Hindlimb muscle (tissue), 1 donor: ENCODE measurements around the gene EEPD1. TPM values are rescaled to one million over a fixed set of nuclear protein-coding genes. Genes with fewer than 3 reads are reported as not detected.

Source experiments
- DNase-seq: peaks from one replicate; pipeline ENCODE4 v3.0.0-alpha.2; 2013
- polyA plus RNA-seq: library from polyadenylated mRNA; unstranded; fragments of 120-200 nt; gene quantifications from one replicate; pipeline ENCODE4 v1.2.1, GENCODE V29; 2013; ENCODE audit not compliant: insufficient read length

EEPD1 gene
- polyA plus RNA-seq, 1 donor = 14.7 TPM

DNA sequence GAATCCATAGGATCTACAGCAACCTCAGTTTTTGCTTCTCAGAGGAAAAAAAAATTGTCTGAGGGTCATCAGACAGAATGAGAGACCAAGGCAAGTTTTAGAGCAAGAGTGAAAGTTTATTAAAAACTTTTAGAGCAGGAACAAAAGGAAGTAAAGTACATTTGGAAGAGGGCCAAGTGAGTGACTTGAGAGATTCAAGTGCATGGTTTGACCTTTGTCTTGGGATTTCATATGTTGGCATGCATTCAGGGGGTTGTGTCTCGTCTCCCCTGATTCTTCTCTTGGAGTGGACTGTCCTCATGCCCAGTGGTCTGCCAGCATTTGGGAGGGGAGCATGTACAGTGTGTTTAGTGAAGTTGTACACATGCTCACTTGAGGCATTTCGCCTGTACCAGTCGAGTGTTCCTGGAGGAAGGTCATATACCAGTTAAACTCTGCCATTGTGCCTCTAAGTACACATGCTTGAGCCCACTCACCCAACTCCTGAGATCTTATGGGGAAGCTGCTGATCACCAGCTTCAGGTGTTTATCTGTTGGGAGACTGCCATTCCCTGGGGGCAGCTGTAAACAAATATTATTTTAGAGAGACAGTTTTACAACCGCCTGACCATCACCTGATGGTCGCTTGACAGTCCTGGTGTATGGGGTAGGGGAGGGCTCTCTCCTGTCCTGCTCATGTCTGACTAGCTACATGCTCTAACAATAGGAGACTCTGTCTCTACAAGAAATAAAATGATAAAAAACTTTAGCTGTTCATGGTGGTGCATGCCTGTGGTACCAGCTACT is 109.4 kb downstream of the EEPD1 start:
- DNase-seq = no peak

DNA sequence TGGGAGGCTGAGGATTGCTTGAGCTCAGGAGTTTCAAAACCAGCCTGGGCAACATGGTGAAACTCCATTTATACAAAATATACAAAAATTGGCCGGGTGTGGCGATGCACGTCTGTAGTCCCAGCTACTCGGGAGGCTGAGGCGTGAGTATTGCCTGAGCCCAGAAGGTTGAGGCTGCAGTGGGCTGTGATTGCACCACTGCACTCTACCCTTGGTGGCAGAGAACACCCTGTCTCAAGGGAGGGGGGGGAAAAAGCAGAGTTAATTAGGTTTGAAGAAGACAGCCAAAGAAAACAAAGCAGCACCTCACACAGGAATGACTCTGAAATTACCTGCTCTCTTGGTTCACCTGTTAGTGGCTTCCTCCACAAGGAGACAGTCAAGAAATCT is 110.0 kb downstream of the EEPD1 start:
- DNase-seq = no peak

DNA sequence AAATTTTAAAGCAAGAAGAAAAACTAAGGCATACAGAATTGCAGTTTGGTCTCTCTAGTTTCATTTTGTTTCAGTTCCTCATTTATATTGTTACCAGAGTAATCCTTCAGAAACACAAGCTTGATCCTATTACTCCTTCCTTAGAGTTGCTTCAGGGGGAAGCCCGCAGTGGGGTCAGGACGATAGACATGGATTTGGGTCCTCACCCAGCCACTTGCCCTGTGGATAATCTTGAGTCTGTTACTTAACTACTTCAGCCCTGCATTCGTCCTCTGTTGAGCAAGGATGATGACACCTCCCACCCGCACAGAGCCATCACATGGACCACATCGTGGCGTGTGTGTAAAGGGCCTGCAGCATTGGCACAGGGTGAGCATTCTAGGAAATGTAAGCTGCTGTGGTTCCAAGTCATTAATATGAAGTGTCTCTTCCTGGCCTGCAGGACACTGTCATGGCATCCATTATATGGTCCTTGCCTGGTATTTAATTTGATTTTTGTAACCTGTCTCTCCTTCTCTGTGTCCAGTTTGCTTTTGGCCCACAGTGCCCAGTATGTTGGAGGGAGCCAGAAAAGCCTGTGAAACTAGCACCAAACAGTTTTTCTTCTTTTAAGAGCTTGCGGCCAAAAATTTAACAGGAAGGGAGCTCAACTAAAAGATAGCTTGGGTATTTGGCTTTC is 111.2 kb downstream of the EEPD1 start:
- no peak for DNase-seq

DNA sequence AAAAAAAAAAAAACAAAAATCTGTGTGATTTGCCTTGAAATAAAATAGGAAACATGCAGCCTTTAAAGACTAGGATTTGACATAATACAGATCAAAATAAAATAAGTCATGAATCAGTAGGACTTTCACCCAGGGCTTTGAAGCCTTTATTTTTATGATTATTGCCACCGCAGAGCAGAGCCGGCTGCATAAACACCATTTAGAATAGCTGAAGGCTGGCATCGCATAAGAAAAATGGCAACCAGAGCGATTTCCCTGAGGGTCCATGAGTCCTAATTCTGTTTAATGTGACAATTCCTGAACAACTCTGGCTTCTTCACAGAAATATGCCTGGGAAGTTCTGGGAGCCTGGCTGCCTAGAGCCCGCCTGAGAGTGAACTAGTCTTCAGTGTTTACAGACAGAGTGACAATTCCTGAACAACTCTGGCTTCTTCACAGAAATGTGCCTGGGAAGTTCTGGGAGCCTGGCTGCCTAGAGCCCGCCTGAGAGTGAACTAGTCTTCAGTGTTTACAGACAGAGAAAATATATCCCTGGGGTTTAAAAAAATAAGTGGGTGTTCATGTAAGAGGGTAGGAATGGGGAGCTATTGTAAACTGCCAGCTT is 112.0 kb downstream of the EEPD1 start:
- no peak for DNase-seq

DNA sequence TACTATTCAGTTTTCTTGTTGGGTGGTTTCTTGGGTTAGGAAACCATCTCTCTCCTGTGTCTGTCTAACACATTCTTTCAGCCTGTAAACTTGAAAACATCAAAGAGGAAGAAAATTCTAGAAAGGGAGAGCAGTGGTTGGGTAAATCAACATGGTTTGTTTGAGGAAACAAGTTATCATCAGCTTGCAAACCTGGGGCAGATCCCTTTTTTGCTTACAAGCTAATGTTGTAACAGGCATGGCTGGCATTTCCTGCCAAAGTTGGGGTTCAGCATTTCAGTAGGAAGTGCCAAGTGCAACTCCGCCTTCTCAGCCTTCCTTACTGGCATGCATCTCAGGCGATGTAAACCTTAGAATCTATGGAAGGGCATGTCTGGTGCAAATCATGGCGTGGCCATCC is 112.6 kb downstream of the EEPD1 start:
- no peak for DNase-seq

DNA sequence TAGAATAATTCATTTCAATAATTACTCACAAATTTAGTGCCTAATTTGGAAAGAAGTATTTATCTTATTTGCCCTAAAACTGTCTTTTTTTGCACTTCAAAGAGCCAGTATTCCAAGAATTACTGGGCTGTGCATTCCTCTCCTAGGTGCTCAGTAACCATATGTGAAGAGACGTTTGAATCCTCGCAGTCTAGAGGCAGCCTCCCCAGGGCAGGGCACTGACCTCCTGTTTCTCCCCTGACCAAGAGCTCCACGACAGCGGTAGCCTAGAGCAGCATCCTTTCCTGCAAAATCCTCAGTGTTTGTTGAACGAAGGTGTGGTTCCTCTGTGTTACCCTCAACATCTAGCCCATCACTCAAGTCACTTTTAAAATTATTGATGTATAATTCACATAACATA is 113.1 kb downstream of the EEPD1 start:
- no peak for DNase-seq

DNA sequence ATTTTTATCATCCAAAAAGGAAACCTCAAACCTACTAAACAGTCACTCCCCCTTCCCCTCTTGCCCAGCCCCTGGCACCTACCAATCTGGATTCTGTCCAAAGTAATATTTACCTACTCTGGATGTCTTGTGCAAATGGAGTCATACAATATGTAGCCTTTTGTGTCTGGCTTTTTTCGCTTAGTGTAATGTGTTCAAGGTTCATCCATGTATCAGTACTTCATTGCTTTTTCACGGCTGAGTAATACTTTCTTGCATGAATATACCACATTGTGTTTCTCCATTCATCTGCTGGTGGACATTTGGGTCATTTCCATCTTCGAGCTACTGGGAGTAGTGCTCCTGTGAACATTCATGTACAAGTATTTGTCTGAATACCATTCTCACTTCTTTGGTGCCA is 113.6 kb downstream of the EEPD1 start:
- no peak for DNase-seq

DNA sequence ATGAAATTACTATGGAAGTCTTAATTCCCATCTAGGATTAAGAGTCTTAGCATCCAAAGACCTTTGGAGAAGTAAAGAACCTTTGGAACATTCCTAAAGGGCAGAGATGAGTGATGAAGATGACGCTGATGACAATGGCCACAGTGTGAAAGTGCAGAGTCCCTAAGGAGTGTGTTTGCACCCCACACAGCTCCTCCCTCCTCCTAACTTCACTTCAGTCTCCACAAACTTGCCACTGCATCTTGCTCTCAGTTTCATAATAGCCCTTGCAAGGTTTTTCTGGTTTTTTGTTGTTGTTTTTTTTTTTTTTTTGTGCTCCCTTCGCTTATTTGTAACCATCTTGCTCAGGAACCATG is 119.1 kb downstream of the EEPD1 start:
- no peak for DNase-seq

DNA sequence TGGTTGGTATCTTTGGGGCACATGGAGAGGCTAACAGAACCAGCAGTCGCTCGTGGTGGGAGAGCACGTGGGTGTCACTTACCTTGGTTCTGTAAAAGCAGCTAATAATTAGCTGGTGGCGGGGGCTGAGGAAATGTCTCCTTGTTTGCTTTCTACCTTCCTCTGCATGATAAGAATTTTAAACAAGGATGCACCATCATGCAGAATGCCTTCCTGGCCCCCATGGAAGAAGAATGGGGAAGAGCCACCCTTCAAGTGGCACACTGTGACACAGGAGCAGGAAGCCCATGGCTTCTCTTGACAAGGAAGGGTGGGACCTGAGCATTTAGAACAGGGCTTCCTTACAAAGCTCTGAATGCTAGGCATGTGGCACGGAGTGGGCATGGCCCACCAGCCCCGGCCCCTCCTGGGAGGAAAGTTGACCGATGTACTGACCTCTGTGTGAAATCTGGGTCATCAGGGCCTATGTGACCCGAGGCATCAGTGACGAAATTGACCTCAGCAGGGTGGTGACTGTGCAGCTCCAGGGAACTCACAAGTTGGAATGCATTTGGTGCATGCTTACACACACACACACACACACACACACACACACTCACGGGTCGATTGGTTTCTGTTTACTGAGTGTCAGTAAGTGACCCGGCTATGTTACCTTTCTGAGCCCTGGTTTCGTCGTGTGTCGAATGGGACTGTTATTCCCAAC is 119.7 kb downstream of the EEPD1 start:
- no peak for DNase-seq

DNA sequence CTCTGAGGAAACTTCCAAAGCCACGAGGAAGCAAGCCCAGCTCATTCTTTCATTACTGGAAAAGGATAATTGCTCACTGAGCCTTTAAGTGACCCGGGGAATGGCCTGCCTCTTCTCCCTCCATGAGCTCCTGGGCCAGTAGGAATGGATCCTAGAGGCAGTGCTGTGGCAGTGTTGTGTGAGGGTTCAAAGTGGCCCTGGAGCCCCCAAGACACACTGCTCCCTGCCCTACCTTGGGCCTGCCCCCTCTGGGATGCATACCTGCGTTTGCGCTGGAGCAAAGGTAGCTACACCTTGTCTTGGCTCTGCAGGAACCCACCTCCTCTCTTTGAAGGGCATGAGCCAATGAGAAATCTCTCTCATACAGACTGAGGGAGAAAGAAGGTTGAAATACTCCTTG is 120.8 kb downstream of the EEPD1 start:
- no peak for DNase-seq

DNA sequence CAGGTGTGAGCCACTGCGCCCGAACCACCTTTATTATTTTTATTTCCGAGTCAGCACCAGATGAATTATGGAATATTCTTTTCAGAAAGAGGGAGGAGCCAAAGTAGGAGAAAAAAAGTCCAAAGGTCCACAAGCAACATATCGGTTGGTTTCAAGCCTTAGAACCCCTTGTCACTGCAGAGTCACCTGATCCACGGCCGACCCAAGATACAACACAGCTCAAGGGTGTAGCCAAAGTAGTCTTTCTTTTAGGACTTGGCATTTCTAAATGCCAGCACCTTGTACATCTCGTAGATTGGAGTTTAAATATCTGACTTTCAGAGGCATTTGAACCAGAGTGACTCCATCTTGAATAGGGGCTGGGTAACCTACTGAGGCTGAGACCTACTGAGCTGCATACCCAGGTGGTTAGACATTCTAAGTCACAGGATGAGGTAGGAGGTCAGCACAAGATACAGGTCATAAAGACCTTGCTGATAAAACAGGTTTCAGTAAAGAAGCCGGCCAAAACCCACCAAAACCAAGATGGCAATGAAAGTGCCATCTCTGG is 122.8 kb downstream of the EEPD1 start:
- no peak for DNase-seq

DNA sequence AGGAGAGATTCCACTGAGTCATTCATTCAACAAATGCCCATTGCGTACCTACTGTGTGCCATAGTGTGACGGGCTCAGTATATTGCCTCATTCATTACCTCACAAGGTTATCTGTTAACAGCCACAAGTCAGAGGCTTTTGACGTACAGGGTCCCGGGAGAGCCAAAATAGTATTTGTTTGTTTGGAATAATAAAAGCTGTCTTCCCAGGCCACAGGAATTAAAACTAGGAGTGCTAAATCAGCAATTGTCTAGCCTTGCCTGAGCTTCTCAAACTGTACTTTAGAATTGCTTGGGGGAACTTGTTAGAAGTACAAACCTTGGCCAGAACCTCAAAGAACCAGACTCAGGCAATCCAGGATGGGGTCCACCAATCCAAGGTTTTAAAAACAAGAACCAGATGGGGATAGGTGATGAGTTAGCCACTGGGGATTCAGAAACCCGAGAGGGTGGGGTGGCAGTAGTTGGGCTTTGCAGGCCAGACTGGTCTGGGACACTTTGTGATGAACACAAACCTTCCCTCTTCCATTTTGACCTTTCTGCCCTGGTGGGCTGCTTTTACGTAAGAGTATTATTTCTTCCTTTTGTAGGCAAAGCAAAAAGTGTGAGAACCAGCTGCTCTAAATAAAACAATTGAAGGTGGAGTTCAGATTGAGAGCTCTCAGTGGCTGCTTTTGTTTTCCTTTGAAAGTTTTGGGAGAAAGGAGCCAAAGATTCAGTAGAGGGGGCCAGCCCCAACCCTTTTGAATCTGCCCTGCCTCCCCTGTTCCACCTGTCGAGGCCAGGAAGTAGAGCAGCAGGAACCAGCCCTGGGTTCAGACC is 123.6 kb downstream of the EEPD1 start:
- DNase-seq = no peak

DNA sequence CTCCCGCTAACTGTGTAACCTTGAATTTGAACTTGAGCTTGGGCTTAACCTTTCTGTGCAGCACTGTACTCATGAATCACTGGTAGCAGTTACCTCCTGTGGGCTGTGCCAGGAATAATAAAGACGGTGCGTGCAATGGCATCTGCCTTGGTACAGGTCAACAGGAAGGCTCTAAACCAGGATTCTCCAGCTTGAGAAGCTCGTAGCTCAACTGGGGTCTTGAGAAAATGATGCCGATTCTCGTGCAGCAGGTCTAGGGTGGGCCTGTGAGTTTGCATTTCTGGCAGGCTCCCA is 124.1 kb downstream of the EEPD1 start:
- no peak for DNase-seq

DNA sequence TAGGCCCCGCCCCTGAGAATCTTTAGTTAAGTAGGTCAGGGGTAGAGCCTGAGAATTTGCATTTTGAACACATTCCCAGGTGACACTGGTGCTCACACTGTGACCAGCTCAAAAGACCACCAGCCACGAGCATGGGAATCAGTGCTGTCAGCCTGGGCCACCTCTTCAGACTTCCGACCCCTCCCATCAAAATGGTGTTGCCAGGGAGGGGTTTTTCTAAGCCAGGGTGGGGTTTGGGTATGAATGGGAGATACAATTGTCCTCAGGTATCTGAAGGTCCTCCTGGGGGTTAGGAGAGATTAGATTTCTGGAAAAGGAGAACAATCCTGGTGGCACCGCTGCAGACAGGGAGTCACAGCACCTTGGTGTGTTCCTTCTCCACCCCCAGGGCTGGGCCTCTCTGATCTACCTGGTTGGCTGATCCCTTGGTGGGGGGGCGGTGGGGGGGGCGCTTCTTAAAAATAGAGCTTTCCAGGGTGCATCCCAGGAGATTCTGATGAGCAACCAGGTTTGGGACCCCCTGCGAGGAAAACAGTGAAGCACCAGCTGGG is 125.1 kb downstream of the EEPD1 start:
- no peak for DNase-seq

DNA sequence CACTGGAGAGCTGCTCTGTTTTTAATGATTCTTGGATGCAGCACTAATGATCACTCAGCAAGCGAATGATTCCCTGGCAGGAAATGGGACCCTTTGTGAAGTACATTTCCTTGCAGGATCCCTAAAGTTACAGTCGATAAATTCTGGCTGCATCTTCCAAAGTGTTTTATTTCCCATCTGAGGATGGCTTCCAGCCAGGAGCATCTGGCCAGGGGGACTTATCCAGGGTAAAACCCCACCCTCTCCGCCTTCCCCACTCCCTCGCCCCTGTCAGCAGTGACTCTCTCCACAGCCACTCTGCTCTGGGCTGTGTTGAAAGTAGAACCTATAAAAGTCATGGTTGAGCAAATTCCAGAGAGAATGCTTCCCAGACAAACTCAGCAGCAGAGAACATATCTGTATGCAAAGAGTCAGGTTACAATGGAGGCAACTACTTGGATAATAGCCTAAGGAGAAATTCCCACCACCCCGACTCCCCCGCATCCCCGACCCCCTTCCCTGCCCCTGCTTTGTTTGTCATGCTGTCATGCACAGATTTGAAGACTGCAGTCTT is 125.6 kb downstream of the EEPD1 start:
- DNase-seq = peak; percentile 68

DNA sequence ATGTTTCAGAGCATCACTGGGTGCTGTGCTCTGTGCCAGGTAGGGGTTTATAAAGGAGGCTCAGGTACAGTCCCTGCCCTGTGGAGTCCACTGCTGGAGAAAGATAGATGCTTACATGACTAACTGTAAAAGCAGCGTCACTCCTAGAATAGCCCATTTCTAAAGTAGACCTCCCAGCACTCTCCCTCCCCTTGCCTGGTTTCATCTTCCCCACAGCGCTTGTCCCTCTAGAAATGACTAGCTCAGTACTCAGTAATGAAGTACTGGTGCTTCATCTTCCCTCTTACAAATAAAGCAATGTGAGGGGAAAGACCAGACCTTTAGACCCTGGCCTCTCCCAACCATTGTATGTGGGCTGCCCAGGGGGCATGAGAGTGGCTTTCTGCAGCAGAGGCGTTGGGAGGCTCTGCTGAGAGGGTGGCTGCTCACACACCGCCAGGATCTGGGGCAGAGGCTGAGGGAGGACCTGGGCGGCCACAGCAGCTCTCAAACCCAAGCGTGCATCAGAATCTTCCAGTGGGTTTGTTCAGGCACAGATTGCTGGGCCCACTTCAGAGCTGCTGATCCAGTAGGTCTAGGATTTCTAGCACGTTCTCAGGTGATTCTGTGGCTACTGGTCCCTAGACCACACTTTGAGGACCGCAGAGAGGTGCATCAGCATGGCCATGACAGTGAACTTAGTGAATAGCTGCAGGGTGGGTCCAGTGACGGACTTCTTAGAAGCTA is 126.3 kb downstream of the EEPD1 start:
- no peak for DNase-seq

DNA sequence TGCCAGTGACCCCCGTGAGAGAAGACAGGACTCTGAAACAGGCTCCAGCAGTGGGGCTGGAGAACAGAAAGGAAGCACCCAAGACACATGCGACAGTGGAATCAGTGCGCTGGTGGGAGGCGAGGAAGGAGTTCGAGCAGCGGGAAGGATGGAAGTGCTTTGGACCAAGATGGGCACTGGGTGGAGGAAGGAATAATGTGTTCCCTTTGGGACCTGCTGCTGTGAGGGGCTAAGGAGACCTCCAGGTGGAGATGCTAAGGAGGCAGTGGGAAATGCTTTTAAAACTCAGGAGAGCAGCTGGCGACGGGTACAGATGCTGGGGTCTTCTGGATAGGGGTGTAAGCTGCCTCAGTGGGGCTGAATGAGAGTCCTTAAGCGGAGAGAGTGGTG is 126.9 kb downstream of the EEPD1 start:
- DNase-seq = no peak

DNA sequence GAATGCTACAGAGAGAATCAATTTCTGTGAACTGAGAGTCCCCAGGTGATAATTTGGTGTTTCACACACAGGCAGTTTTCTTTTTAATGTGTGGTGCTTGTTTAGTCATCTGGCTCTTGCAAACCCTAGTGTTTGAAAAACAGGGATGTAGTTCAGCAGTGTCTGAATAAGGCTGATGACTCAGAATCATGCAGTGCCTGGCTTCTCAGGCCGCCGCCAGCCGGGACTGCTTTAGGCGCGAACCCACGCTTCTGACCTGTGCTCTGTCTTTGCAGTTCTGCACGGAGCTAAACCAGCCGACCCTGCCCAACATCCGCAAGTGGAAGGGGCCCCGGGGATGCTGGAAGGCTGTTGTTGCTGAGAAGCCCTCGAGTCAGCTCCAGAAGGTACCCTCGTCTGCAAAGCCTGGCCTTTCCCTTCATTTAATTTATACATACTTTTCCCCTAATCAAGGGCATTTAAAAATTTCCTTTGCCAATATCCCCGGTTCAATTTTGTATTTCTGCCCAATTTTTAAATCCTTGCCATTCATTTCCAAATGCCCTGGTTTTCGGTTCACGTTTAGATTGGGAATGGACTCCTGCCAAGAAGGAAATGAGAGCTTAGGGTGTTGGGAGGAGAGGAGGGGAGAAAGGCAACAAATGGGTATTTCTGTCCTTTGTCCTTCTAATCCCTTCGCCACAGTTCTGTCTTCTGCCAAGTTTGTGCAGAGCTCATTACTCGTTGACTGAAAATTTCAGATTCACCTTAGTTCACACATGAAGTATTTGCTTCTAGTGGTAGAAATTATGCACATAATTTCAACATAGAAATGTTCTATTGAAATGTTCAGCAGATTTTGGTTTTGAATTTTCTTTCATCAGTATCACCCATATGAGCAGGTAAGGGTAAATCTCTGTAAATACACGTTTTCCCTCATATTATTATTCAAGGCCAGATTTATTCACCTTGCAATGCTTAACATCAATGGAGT is 128.1 kb downstream of the EEPD1 start:
- DNase-seq = peak; percentile 53

DNA sequence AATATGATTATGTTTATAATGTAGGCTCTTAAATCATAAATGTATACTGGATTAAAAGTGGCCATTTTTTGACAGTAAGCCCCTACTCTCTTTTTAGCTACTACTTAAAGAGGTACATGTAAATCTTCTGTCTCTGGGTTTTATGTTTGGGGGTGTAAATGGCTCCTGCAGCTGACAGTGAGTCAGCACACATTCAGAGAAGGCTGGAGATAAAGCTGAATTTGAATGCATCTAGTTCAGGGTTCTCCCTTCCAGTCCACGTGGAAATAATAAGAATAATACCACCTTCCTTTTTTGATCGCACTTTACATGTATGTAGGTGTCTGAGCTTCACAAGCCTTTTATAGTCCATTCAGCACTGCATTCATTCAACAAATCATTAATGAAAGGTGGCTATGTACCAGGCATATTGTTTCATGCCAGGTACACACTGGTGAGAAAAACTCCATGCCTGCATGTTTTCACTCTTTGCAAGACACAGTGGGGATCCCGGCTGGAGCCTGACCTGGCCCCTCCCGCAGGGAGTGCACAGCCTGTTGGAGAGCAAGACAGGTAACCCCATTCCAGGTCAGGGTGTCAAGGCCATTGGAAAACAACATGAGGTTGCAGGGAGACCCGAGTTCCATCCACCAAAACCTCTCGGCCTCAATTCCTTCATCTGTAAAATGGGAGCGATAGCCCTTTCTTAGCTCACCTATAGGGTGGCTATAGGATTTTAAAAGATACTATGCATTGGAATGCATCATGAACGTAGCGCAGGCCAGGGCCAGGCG is 129.1 kb downstream of the EEPD1 start:
- no peak for DNase-seq
